ENCODE data around the gene FGF11. TPM values are rescaled to one million over a fixed set of nuclear protein-coding genes. Genes with fewer than 3 reads are reported as not detected.

The FGF11 gene
- total and polyA plus RNA-seq, 2 of the 13 experiments (the other 11 are each of a cell fraction or from before 2014, with no cell fraction given), result 0.20 to 7.6 TPM

DNA sequence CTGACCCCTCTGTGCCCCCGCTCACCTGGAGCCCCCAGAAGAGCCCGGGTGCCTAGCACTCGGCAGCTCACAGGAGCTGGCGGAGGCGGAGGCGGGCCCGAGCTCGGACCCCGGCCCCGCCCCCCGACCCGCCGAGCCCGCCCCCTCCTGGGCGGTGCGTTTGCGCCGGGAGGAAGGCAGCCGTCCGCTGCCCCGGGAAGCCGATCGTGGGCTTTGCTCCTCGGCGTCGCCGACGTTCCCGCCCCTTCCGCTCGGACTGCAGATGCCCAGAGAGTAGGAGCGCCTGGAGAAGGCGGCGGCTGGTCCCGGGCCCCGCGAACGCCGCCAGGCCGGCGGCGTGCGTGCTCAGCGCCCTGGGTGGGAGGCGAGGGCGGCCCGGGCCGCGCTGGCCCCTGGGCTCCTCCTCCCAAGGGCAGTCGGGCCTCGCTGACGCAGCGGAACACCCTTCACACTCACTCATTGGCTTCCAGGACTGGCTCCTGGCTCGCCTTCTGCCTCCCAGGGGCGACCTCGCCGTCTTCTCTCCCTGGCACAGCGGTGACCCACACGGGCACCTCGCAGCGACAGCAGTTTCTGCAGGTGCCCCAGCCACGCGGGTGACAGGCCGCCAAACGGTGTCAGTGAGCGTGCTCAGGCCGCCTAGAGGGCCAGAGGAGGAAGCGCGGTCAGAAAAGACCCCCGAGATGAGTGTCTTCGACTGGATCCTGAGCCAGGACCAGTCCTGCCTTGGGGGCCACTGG, 44.7 kb upstream of the FGF11 start, which contains the start of gene PLSCR3 (continued):
- peak; percentile 24; the same call in 1 of the 2 replicates for TF ChIP-seq ZNF777 (CRISPR knock-in tag; IDR thresholded peaks at IDR 0.05)
- TF ChIP-seq ARNTL (CRISPR knock-in tag; IDR thresholded peaks at IDR 0.05), result no peak
- 0 out of 2 replicates have a peak, but pooled peaks have one; percentile 54 for TF ChIP-seq CC2D1A (CRISPR knock-in tag; IDR thresholded peaks at IDR 0.05)
- TF ChIP-seq ZNF335 (CRISPR knock-in tag; IDR thresholded peaks at IDR 0.05), result no peak
- no peak; the same call in 1 of the 2 replicates for TF ChIP-seq ZNF891 (CRISPR knock-in tag; IDR thresholded peaks at IDR 0.05)
- peak; percentile 72 for TF ChIP-seq THAP11 (CRISPR knock-in tag; IDR thresholded peaks at IDR 0.05)
- TF ChIP-seq ZNF646 (CRISPR knock-in tag; IDR thresholded peaks at IDR 0.05), result no peak
- TF ChIP-seq ETV5 (CRISPR knock-in tag; IDR thresholded peaks at IDR 0.05; ENCODE audit: borderline replicate concordance), result peak; percentile 31
- TF ChIP-seq REL (CRISPR knock-in tag; conservative IDR thresholded peaks at IDR 0.05), result peak; percentile 73; the same call in 1 of the 2 replicates
- TF ChIP-seq MEIS1 (CRISPR knock-in tag; IDR thresholded peaks at IDR 0.05; ENCODE audit: borderline replicate concordance), result no peak
- TF ChIP-seq HCFC1 (IDR thresholded peaks at IDR 0.05; ENCODE audit: low read depth, low read length), result no peak
- TF ChIP-seq RBAK (CRISPR knock-in tag; IDR thresholded peaks at IDR 0.05), result no peak
- no peak for TF ChIP-seq NR3C1 (CRISPR knock-in tag; IDR thresholded peaks at IDR 0.05)
- TF ChIP-seq HNRNPK (IDR thresholded peaks at IDR 0.05; ENCODE audit: low read depth, low read length, poor library complexity, severe bottlenecking), result no peak
- no peak for TF ChIP-seq PCBP1 (IDR thresholded peaks at IDR 0.05; ENCODE audit: borderline replicate concordance, low read depth, low read length)
- peak; percentile 76 for TF ChIP-seq SP5 (CRISPR knock-in tag; IDR thresholded peaks at IDR 0.05; ENCODE audit: borderline replicate concordance, low read depth)
- TF ChIP-seq ZNF432 (CRISPR knock-in tag; IDR thresholded peaks at IDR 0.05; ENCODE audit: borderline replicate concordance), result no peak
- TF ChIP-seq ETV6 (CRISPR knock-in tag; conservative IDR thresholded peaks at IDR 0.05), result no peak
- no peak for TF ChIP-seq ZMAT3 (CRISPR knock-in tag; conservative IDR thresholded peaks at IDR 0.05)
- TF ChIP-seq, protein P1, sequence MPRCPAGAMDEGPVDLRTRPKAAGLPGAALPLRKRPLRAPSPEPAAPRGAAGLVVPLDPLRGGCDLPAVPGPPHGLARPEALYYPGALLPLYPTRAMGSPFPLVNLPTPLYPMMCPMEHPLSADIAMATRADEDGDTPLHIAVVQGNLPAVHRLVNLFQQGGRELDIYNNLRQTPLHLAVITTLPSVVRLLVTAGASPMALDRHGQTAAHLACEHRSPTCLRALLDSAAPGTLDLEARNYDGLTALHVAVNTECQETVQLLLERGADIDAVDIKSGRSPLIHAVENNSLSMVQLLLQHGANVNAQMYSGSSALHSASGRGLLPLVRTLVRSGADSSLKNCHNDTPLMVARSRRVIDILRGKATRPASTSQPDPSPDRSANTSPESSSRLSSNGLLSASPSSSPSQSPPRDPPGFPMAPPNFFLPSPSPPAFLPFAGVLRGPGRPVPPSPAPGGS (CRISPR knock-in tag; IDR thresholded peaks at IDR 0.05), result peak; percentile 59; the same call in 1 of the 2 replicates
- TF ChIP-seq ZNF12 (CRISPR knock-in tag; IDR thresholded peaks at IDR 0.05), result 0 out of 2 replicates have a peak, but pooled peaks have one; percentile 38
- peak; percentile 52 for TF ChIP-seq ZNF781 (CRISPR knock-in tag; IDR thresholded peaks at IDR 0.05; ENCODE audit: borderline replicate concordance, not compliant biosample characterization)
- peak; percentile 27; the same call in 1 of the 2 replicates for TF ChIP-seq ISL2 (CRISPR knock-in tag; IDR thresholded peaks at IDR 0.05)
- no peak for TF ChIP-seq IKZF1 (IDR thresholded peaks at IDR 0.05)
- peak; percentile 61; the same call in 1 of the 2 replicates for TF ChIP-seq KLF6 (CRISPR knock-in tag; IDR thresholded peaks at IDR 0.05)

All from HepG2 (cell line).